ENCODE data around the gene MADD. TPM values are rescaled to one million over a fixed set of nuclear protein-coding genes. Genes with fewer than 3 reads are reported as not detected.

Gene MADD
- total RNA-seq, 4 donors from 2014 or later = 29.0 to 49.7 (median 38.1) TPM

DNA sequence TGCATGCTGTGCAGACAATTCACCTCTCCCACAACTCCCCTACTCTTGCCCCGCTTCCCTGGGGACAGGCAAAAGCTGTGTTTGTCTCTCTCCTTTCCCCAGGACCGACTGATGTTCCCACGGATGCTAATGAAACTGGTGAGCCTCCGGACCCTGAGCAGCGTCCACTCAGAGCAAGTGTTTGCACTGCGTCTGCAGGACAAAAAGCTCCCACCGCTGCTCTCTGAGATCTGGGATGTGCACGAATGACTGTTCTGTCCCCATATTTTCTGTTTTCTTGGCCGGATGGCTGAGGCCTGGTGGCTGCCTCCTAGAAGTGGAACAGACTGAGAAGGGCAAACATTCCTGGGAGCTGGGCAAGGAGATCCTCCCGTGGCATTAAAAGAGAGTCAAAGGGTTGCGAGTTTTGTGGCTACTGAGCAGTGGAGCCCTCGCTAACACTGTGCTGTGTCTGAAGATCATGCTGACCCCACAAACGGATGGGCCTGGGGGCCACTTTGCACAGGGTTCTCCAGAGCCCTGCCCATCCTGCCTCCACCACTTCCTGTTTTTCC is 1.4 kb upstream of the MADD start:
- Histone ChIP-seq H3K9me3 (no peaks in the 10 kb centered on the region), H3K4me1 (peaks cover 17 to 41% of the 10 kb centered on the region in 2 donors), H3K27ac (peak overlapping the region; percentile 72 to 96 (median 96)), H3K36me3 (no peaks in the 10 kb centered on the region), H3K27me3 (no peaks in the 10 kb centered on the region), H3K4me3 (replicated peaks in 1 of 3) (peak overlapping the region in 1 of 3 donors; percentile 70)
- no peak for DNase-seq
- TF ChIP-seq POLR2A (IDR thresholded peaks at IDR 0.05) = no peak
- TF ChIP-seq, protein P1, sequence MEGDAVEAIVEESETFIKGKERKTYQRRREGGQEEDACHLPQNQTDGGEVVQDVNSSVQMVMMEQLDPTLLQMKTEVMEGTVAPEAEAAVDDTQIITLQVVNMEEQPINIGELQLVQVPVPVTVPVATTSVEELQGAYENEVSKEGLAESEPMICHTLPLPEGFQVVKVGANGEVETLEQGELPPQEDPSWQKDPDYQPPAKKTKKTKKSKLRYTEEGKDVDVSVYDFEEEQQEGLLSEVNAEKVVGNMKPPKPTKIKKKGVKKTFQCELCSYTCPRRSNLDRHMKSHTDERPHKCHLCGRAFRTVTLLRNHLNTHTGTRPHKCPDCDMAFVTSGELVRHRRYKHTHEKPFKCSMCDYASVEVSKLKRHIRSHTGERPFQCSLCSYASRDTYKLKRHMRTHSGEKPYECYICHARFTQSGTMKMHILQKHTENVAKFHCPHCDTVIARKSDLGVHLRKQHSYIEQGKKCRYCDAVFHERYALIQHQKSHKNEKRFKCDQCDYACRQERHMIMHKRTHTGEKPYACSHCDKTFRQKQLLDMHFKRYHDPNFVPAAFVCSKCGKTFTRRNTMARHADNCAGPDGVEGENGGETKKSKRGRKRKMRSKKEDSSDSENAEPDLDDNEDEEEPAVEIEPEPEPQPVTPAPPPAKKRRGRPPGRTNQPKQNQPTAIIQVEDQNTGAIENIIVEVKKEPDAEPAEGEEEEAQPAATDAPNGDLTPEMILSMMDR (IDR thresholded peaks at IDR 0.05) = no peak
- WGBS, 2 donors = 58 to 70% methylated on average over 13 of the region's 13 CpGs
- intact Hi-C loops (cut with DNase I) = no loop called here

DNA sequence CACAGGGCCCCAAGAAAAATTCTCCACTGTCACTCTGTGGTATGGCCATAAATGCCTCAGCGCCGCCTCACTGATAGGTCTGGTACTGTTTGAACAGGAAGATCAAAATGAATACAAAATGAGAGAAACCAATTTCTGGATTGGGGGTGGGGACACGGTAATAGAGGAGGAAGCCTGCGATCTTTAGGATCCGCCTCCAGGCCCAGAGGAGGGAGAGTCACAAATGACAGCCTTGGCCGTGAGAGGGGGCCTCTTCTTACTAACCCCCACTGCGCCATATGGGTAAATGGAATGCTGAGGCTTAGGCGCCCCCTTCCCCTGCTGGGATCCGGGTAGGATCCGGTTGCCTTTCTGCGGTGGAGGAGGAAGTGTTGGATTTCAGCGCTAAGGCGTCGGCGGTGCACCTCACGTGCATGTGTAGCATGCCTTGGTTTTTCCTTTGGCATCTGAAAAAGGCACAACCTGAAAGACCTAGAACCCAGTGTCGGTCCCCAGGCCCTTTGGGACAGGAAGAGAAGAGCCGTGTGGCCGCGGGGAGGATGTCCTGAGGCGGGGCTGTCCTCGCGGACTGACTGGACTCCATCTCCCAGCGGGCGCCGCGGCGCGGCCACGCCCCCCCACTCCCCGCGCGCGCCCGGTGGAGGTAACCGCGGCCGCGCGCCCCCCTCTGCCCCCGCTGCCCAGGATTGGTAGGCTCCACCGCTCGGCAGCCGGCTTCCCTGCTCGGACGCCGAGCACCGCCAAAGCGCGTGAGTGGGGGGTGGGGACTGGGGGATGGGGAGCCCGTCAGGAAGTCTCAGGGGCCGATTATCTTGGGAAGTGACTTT is 718 bp upstream of the MADD start:
- intact Hi-C loops (cut with DNase I) = no loop called here
- 4 to 15% methylated on average over 10 to 43 of the region's 52 CpGs for whole genome bisulfite sequencing, 2 donors
- no peaks in the 10 kb centered on the region for H3K9me3 ChIP-seq
- H3K4me3 ChIP-seq (replicated peaks in 1 of 3) = peak overlapping the region; percentile 15 to 70 (median 37)
- peak overlapping the region; percentile 72 to 96 (median 96) for H3K27ac ChIP-seq
- peak; percentile 92 to 93 for DNase-seq
- no peaks in the 10 kb centered on the region for H3K36me3 ChIP-seq
- no peaks in the 10 kb centered on the region for H3K27me3 ChIP-seq
- TF ChIP-seq, protein P1 (IDR thresholded peaks at IDR 0.05) = peak in 2 of 6 experiments; percentile 3 to 8
- TF ChIP-seq POLR2A (IDR thresholded peaks at IDR 0.05) = no peak
- H3K4me1 ChIP-seq = peaks cover 17 to 41% of the 10 kb centered on the region in 2 donors

DNA sequence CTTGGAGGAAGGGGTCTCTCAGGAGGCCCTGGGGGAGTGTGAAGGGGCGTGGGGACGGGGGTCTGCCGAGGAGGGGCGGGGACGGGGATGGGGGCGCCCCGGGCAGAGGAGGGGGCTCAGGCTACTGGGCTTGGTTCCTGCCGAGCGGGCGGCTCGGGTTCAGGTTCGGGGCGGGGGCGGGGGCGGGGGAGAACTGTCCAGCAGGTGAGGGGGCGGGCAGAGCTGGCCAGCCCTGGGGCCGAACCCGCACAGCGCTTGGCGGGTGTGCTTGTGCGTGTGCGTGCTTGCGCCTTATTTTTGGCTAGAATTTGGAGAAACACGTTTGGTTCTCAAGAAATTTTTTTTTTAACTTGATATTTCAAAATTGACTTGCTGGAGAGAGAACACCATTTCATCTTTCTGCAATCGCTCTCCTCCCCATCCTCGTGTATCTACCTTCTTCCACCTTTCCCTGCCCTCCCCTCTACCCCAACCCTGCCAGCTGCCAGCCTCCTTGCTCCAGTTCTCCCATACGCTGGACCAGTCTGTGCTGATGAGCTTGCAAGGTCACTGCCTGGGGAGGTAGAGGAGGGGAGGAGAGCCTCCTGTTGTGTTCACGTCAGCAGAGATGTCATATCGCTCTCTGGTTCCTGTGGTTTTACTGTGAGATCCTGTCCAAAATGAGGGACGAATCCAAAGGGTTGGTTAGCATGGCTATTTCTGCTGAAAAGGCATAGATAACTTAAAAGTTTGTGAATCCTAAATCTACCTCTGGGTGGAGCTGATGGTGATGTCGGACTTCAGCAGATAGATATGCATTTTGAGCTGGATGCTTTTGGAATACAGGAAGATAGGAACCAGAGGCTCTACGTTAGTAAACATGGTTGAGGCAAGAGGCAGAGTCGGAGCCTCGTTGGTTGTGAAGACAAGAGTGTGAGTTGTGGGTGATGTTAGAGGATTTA is 668 bp downstream of the MADD start:
- intact Hi-C loops (cut with DNase I) = loop anchor here (10.0 kb wide), 1 partner anchor 74 kb away; no protein-coding TSS in a partner anchor
- Histone ChIP-seq H3K4me1 (peaks cover 12 to 31% of the 10 kb centered on the region in 2 donors), H3K4me3 (replicated peaks in 1 of 3) (peak overlapping the region; percentile 10 to 70 (median 37)), H3K9me3 (no peaks in the 10 kb centered on the region), H3K27me3 (no peaks in the 10 kb centered on the region), H3K27ac (peak overlapping the region; percentile 72 to 96 (median 96)), H3K36me3 (peaks cover 12% of the 10 kb centered on the region in 2 donors)
- WGBS, 2 donors = 5 to 6% methylated on average over 27 to 31 of the region's 34 CpGs
- DNase-seq = peak; percentile 30 to 33
- no peak for TF ChIP-seq POLR2A (IDR thresholded peaks at IDR 0.05)
- TF ChIP-seq, protein P1 (IDR thresholded peaks at IDR 0.05) = no peak

DNA sequence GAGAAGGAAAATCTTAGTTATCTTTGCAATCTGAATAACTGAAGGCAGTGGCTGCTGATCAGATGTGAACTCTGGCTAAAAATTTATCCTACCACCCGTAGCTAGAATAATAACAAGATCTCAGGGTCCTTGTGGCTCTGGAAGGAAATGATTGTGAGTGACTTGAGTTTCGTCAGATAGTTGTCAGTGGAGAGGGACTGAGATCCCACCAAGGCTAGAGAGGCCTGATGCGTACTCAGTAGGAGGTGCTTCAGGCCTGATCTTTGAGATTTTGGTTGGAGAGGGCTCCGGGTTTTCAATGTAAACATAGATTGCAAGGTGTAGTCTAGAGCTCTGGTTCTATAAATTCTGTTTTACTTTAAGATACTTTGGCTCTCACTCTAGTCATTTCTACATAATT is 1.4 kb downstream of the MADD start:
- Histone ChIP-seq H3K4me1 (peaks cover 12 to 26% of the 10 kb centered on the region in 2 donors), H3K27ac (no peak overlapping the region), H3K4me3 (replicated peaks in 1 of 3) (no peak overlapping the region), H3K36me3 (peaks cover 19% of the 10 kb centered on the region in 2 donors), H3K27me3 (no peaks in the 10 kb centered on the region), H3K9me3 (no peaks in the 10 kb centered on the region)
- 57 to 59% methylated on average over 4 of the region's 4 CpGs for WGBS, 2 donors
- TF ChIP-seq, protein P1 (IDR thresholded peaks at IDR 0.05) = no peak
- no peak for TF ChIP-seq POLR2A (IDR thresholded peaks at IDR 0.05)
- intact Hi-C loops (cut with DNase I) = loop anchor here (10.0 kb wide), 1 partner anchor 73 kb away; no protein-coding TSS in a partner anchor
- DNase-seq = no peak

Measured in thyroid gland (tissue), 4 donors.